Gastroesophageal sphincter (tissue), 3 donors: Measurements from ENCODE around the gene PTPRG.

ENCODE experiments used
- EP300 ChIP-seq: sonication (generic); formaldehyde crosslinking; IDR thresholded peaks from one replicate; pipeline ENCODE4 v1.6.1; 2017; ENCODE audit warnings: antibody characterized with exemption, mild to moderate bottlenecking
- POLR2A ChIP-seq, 2 donors: fragments of 450-650 bp; IDR thresholded peaks; one replicate each; pipeline ENCODE4 v1.6.1; 2017; ENCODE audit warnings: antibody characterized with exemption in 2 of 2, mild to moderate bottlenecking in 2 of 2, moderate library complexity in 1 of 2
- POLR2AphosphoS5 ChIP-seq: sonication (generic); formaldehyde crosslinking; IDR thresholded peaks from one replicate; pipeline ENCODE4 v1.6.1; 2017; ENCODE audit warnings: antibody characterized with exemption
- TF ChIP-seq, protein P1 (sequence below), 4 experiments: fragments of 200-600 bp in 2 of 4; fragments of 450-650 bp in 2 of 4; sonication (generic) in 1 of 4; IDR thresholded peaks; one replicate each; pipeline ENCODE4 v1.5.1; 2017 to 2019; ENCODE audit warnings: antibody characterized with exemption in 4 of 4, mild to moderate bottlenecking in 2 of 4, moderate library complexity in 2 of 4

DNA sequence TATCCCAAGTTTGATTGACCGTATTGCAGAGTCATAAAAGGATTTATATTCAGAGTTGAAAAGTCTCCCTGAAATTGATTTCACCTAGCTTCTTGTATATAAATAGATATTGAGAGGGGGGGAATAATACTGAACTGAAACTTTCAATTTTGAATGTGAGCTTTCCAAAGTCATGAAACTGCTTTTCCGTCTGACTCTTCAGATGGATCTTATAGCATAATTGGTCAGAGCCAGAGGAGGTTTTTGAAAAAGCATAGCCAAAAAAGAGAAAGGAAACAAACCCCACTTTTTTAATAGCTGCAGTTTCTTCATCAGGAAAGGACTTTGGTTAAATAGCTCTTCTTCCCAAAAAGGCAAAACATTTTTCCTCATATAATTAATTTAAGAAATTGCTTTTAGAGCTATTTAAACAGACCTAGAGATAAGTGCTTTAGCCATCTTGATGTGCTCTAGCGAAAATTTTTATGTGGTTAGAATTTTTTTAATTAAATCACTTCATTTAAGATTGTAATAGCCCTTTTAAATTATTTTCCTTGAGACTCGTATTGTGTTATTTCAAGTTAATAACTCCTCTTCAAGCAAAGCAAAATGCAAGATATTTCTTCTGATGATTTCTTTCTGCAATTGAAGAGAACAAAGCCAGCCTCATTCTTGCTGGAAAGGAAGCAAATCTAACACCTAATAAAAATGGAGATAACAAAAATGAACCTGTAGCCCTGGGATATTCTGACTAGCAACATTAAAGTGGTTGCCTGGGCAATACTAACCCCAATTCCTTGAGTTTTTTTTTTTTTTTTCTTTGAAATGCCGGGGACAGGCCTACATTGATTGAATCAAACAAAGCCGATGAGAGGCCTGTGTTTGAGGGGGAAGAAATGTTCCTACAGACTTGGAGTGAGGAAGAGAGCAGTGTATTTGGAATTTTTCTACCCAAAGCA, 173.6 kb downstream of the PTPRG start:
- TF ChIP-seq, protein P1, sequence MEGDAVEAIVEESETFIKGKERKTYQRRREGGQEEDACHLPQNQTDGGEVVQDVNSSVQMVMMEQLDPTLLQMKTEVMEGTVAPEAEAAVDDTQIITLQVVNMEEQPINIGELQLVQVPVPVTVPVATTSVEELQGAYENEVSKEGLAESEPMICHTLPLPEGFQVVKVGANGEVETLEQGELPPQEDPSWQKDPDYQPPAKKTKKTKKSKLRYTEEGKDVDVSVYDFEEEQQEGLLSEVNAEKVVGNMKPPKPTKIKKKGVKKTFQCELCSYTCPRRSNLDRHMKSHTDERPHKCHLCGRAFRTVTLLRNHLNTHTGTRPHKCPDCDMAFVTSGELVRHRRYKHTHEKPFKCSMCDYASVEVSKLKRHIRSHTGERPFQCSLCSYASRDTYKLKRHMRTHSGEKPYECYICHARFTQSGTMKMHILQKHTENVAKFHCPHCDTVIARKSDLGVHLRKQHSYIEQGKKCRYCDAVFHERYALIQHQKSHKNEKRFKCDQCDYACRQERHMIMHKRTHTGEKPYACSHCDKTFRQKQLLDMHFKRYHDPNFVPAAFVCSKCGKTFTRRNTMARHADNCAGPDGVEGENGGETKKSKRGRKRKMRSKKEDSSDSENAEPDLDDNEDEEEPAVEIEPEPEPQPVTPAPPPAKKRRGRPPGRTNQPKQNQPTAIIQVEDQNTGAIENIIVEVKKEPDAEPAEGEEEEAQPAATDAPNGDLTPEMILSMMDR (IDR thresholded peaks at IDR 0.05) = no peak
- TF ChIP-seq POLR2A (IDR thresholded peaks at IDR 0.05) = no peak
- no peak for TF ChIP-seq EP300
- TF ChIP-seq POLR2AphosphoS5 = no peak
